Measurements from ENCODE around the gene HTR2C. TPM values are rescaled to one million over a fixed set of nuclear protein-coding genes. Genes with fewer than 3 reads are reported as not detected.
"Not testable (repeated sequence)": the region's sequence is repeated elsewhere in the genome, so short reads cannot be mapped to it uniquely, and the experiment has no call there.

The HTR2C gene
- total RNA-seq, 4 donors from 2014 or later, result not detected

- intact Hi-C loops (cut with DNase I), result no loop called here
- Histone ChIP-seq H3K27me3 (no peaks in the 10 kb centered on the region), H3K9me3 (no peaks in the 10 kb centered on the region), H3K36me3 (no peaks in the 10 kb centered on the region), H3K4me3 (replicated peaks in 1 of 3) (no peak overlapping the region), H3K4me1 (no peaks in the 10 kb centered on the region), H3K27ac (no peak overlapping the region)
- no peak for DNase-seq
- TF ChIP-seq POLR2A (IDR thresholded peaks at IDR 0.05), result no peak
- no peak for TF ChIP-seq CTCF (IDR thresholded peaks at IDR 0.05)
Observed at GRCh38 chrX:114924856-114925255, 341.0 kb downstream of the HTR2C start.

DNA sequence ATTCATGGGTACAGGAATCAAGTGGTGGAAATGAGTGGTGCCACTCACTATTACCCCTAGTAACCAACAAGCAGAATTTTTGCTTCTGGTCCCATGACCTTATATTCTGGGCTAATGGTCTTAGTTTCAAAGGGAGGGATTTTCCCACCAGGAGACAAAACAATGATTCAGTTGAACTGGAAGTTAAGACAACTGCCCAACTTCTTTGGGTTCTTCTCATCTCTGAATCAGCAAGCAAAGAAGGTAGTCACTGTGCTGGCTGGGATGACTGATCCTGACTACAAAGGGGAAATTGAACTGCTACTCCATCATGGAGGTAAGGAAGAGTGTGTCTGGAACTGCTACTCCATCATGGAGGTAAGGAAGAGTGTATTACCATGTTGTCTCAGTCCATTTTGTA lies 346.3 kb downstream of the HTR2C start:
- Histone ChIP-seq H3K4me1 (no peaks in the 10 kb centered on the region), H3K4me3 (replicated peaks in 1 of 3) (no peak overlapping the region), H3K27ac (no peak overlapping the region), H3K27me3 (no peaks in the 10 kb centered on the region), H3K9me3 (no peaks in the 10 kb centered on the region), H3K36me3 (no peaks in the 10 kb centered on the region)
- no peak for DNase-seq
- intact Hi-C loops (cut with DNase I), result no loop called here
- TF ChIP-seq POLR2A (IDR thresholded peaks at IDR 0.05) (no peak), CTCF (IDR thresholded peaks at IDR 0.05) (no peak)

GRCh38 chrX:114932550-114932949 lies 348.7 kb downstream of the HTR2C start:
- no peaks in the 10 kb centered on the region for H3K9me3 ChIP-seq
- H3K36me3 ChIP-seq, result no peaks in the 10 kb centered on the region
- H3K27me3 ChIP-seq, result no peaks in the 10 kb centered on the region
- H3K4me1 ChIP-seq, result no peaks in the 10 kb centered on the region
- TF ChIP-seq POLR2A (IDR thresholded peaks at IDR 0.05), result no peak
- no peak for TF ChIP-seq CTCF (IDR thresholded peaks at IDR 0.05)
- H3K4me3 ChIP-seq (replicated peaks in 1 of 3), result no peak overlapping the region
- DNase-seq, result no peak
- 81 to 88% methylated on average over 1 of the region's 1 CpG for WGBS, 2 donors
- intact Hi-C loops (cut with DNase I), result no loop called here
- no peak overlapping the region for H3K27ac ChIP-seq

DNA sequence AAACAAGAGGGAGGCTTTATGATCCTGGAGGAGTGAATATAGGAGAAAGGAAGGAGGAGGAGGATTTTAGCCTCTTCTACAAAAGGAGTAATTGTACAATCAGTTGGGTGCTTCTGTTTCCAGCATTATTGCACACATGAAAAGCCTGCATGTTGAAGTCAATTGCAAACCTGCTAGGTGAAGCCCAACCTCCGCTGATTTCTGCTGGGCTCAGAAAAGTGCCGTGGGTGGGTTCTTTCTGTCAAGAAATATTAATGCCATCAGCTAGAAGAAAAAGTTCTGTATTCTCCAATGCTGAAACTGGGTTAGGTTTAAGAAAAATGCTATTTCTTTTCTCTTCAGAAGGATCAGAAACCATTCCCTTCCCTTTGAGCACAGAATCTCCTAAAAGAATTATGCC lies 349.4 kb downstream of the HTR2C start:
- H3K36me3 ChIP-seq; H3K4me3 ChIP-seq (replicated peaks in 1 of 3); DNase-seq; H3K27me3 ChIP-seq; H3K27ac ChIP-seq; H3K4me1 ChIP-seq; intact Hi-C loops (cut with DNase I); H3K9me3 ChIP-seq: not testable (repeated sequence)
- 69 to 76% methylated on average over 2 of the region's 2 CpGs for WGBS, 2 donors

DNA sequence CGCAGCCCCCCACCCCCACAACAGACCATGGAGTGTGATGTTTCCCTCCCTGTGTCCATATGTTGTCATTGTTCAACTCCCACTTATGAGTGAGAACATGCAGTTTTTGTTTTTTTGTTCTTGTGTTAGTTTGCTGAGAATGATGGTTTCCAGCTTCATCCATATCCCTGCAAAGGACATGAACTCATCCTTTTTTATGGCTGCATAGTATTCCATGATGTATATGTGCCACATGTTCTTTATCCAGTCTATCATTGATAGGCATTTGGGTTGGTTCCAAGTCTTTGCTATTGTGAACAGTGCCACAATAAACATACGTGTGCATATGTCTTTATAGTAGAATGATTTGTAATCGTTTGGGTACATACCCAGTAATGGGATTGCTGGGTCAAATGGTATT lies 353.2 kb downstream of the HTR2C start:
- H3K27ac ChIP-seq; H3K27me3 ChIP-seq; H3K9me3 ChIP-seq; DNase-seq; intact Hi-C loops (cut with DNase I); H3K4me1 ChIP-seq; H3K36me3 ChIP-seq; H3K4me3 ChIP-seq (replicated peaks in 1 of 3): not testable (repeated sequence)
- WGBS, 2 donors, result 95% methylated on average over 3 of the region's 3 CpGs

GRCh38 chrX:114952696-114953095 lies 368.8 kb downstream of the HTR2C start:
- no peak for DNase-seq
- Histone ChIP-seq H3K27ac (no peak overlapping the region), H3K4me3 (replicated peaks in 1 of 3) (no peak overlapping the region), H3K27me3 (no peaks in the 10 kb centered on the region), H3K9me3 (no peaks in the 10 kb centered on the region), H3K36me3 (no peaks in the 10 kb centered on the region), H3K4me1 (no peaks in the 10 kb centered on the region)
- 97 to 100% methylated on average over 2 of the region's 2 CpGs for WGBS, 2 donors
- TF ChIP-seq CTCF (IDR thresholded peaks at IDR 0.05) (no peak), POLR2A (IDR thresholded peaks at IDR 0.05) (no peak)
- intact Hi-C loops (cut with DNase I), result no loop called here

MicroRNA genes within 50 kb of the gene (microRNA counts, 767-probe panel; counts per million panel counts)
- microRNA hsa-miR-1264, result 0 to 2,966 counts per million in 2 donors
- microRNA hsa-miR-1298, result 0 counts per million in 2 donors
- 0 counts per million in 2 donors for microRNA hsa-miR-1911-5p
- 0 counts per million in 2 donors for microRNA hsa-miR-1912
- 0 to 2,530 counts per million in 2 donors for microRNA hsa-miR-448
- microRNA hsa-miR-764, result 0 counts per million in 2 donors

Small RNA genes lying within 50 kb of the gene (microRNA-seq; reads per million reads assigned to microRNA genes)
- not detected for gene MIR1264
- not detected for gene MIR1298
- not detected for gene MIR1911
- gene MIR1912, result not detected
- gene MIR448, result not detected
- not detected for gene MIR764

Small RNA genes lying within 50 kb of the gene (small RNA-seq; reads per million reads assigned to genes)
- gene AL355812.1, result not detected
- not detected for gene MIR1264
- not detected for gene MIR1298
- gene MIR1911, result not detected
- not detected for gene MIR1912
- not detected for gene MIR448
- not detected for gene MIR764
- not detected for gene SNORA35
